ENCODE results near the gene GFRA1.

- TF ChIP-seq CTCF (conservative IDR thresholded peaks at IDR 0.05; ENCODE audit: low read length) (no peak), EZH2phosphoT487 (IDR thresholded peaks at IDR 0.05; ENCODE audit: borderline replicate concordance, low read depth, low read length) (no peak)
Measured at GRCh38 chr10:116015583-116016333, 257.2 kb downstream of the GFRA1 start.
